Activated T-helper 2 cell treated with anti-CD3 and anti-CD28 coated beads, Interferon-gamma antibody, Interleukin-2, Interleukin-4, amounts not matched to agents 10 μg/mL and 5 μg/mL and 100 μg/mL, durations not matched to agents 14 hours and 24 hours and 36 hours (primary cell): ENCODE measurements around the gene ZDHHC11B. TPM values are rescaled to one million over a fixed set of nuclear protein-coding genes. Genes with fewer than 3 reads are reported as not detected.

Source experiments
- DNase-seq: peaks from one replicate; pipeline ENCODE4 v3.0.0; 2021; ENCODE audit warnings: low spot score
- H3K27ac Mint-ChIP-seq: one replicate; pipeline ENCODE4 v1.8.0; 2021; ENCODE audit warnings: mixed read lengths
- H3K27me3 Mint-ChIP-seq: one replicate; pipeline ENCODE4 v1.8.0; 2021; ENCODE audit warnings: low read depth, mixed read lengths
- H3K36me3 Mint-ChIP-seq: one replicate; pipeline ENCODE4 v1.8.0; 2021; ENCODE audit warnings: low read depth, mixed read lengths
- H3K4me1 Mint-ChIP-seq: one replicate; pipeline ENCODE4 v1.8.0; 2021; ENCODE audit warnings: low read depth, mixed read lengths
- H3K4me3 Mint-ChIP-seq: one replicate; pipeline ENCODE4 v1.8.0; 2021; ENCODE audit warnings: low read depth, mild to moderate bottlenecking, moderate library complexity, mixed read lengths
- H3K9me3 Mint-ChIP-seq: one replicate; pipeline ENCODE4 v1.8.0; 2021; ENCODE audit warnings: mixed read lengths
- intact Hi-C: fragments of 100-400 bp; cut with micrococcal nuclease; formaldehyde crosslinking; loops from one replicate; pipeline ENCODE4 v1.15.1; 2023
- total RNA-seq: library from RNA; stranded (reverse); gene quantifications from 2 replicates; pipeline ENCODE4 v1.2.3, GENCODE V29; 2022

ZDHHC11B gene
- total RNA-seq, 1 donor from 2014 or later = 0.18 TPM

GRCh38 chr5:662751-663435 lies 121.6 kb downstream of the ZDHHC11B start:
- intact Hi-C loops = no loop called here
- Mint-ChIP-seq H3K4me3 (no peak overlapping the region), H3K27ac (no peak overlapping the region), H3K9me3 (no peaks in the 10 kb centered on the region), H3K27me3 (no peaks in the 10 kb centered on the region), H3K4me1 (no peaks in the 10 kb centered on the region), H3K36me3 (peaks cover 29% of the 10 kb centered on the region)
- DNase-seq = no peak

DNA sequence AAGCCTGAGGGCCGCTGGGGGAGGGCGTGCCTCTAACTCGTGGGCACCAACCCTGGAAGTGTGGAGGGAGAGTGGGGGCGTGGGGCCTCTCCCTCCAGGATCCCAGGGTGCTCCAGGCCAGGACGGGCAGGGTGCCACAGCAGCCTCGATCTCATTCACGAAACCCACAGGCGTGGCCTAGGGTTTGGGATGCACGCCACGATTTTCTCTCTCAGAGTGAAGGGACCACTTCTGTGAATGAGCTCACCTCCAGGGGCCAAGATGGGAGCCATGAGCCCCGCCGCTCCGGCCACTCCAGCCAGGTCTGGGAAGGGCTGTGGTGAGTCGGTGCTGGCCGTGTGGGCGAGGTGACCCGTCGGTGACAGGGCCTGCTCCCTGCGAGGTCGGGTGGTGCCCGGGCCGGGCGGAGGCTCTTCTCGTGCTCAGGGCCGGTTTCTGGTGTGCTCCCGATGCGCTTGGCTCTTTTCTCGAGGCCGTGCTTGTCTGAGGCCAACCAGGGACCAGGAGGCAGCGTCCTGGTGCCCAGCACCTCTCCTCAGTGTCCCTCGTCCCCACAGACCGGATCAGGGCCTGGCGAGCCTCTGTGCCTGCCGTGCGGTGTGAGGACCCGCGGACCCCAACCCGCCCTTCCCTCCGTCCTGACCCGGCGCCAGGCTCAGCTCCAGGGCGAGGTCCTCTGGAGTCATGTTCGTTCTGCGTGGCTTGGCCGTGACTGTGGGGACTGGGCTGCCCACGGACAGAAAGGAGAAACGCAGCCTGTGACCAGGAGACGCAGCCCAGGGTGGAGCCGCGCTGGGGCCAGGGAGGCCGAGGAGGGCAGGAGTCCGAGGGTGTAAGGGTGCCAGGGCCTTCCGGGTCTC lies 122.4 kb downstream of the ZDHHC11B start:
- Mint-ChIP-seq H3K4me1 (no peaks in the 10 kb centered on the region), H3K4me3 (no peak overlapping the region), H3K27ac (no peak overlapping the region), H3K9me3 (no peaks in the 10 kb centered on the region), H3K36me3 (peaks cover 31% of the 10 kb centered on the region), H3K27me3 (no peaks in the 10 kb centered on the region)
- intact Hi-C loops = no loop called here
- DNase-seq = no peak

DNA sequence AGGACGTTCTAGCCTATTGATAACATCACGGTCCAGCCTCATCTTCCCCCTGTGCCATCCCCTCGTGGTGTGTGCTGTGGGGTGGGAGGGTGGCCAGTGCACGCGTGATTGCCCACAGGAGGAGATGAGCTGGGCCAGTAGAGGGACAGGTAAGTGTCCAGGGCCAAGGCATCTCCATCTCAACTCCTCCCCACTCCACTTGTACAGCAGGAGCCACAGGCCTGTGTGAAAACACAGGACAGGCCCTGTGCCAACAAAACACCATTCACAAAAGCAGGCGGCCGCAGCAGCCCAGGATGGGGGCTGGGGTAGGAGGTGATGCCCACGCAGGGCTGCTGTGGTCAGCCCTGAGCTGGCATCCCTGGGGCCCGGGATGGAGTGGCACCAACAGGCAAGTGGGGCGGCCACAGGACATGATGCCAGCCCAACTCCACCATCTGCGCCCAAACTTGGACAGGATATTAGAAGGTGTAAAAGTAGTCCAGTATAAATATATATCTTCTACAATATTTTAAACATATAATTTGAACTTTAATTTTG lies 124.0 kb downstream of the ZDHHC11B start:
- intact Hi-C loops = no loop called here
- Mint-ChIP-seq H3K9me3 (no peaks in the 10 kb centered on the region), H3K4me3 (no peak overlapping the region), H3K4me1 (no peaks in the 10 kb centered on the region), H3K36me3 (peaks cover 43% of the 10 kb centered on the region), H3K27me3 (no peaks in the 10 kb centered on the region), H3K27ac (no peak overlapping the region)
- no peak for DNase-seq

Other genes with a start within 250 kb of the ZDHHC11B start
- gene CEP72, start 172.4 kb downstream of the ZDHHC11B start, total RNA-seq = 29.6 and 30.2 TPM in 2 replicates
- gene TPPP, start 91.4 kb downstream of the ZDHHC11B start, total RNA-seq = 0.09 and 0.11 TPM in 2 replicates
- 10.5 and 11.9 TPM in 2 replicates for gene ZDHHC11, start 66.3 kb upstream of the ZDHHC11B start, total RNA-seq
- gene BRD9, start 108.1 kb upstream of the ZDHHC11B start, total RNA-seq = 72.9 and 73.2 TPM in 2 replicates
- 36.6 and 37.6 TPM in 2 replicates for gene TRIP13, start 108.2 kb upstream of the ZDHHC11B start, total RNA-seq
- gene NKD2, start 224.1 kb upstream of the ZDHHC11B start, total RNA-seq = 14.4 TPM in 2 replicates